Left ventricle myocardium superior (tissue), 1 donor: ENCODE data around the gene BBS9. TPM values are rescaled to one million over a fixed set of nuclear protein-coding genes. Genes with fewer than 3 reads are reported as not detected.
"Not testable (repeated sequence)": the region's sequence is repeated elsewhere in the genome, so short reads cannot be mapped to it uniquely, and the experiment has no call there.

Experiments used
- ATAC-seq: fragments of 200-7000 bp; cut with Tn5 transposase; one replicate; pipeline ENCODE4 v1.9.1; 2020; ENCODE audit warnings: mild to moderate bottlenecking, moderate library complexity
- DNase-seq: peaks from one replicate; pipeline ENCODE4 v3.0.0-alpha.2; 2020
- intact Hi-C: fragments of 100-400 bp; cut with micrococcal nuclease; formaldehyde crosslinking; loops from one replicate; pipeline ENCODE4 v1.11.0; 2022
- total RNA-seq: library from RNA; stranded (reverse); fragmentation: NEBNext Ultra II Directional; extraction: Animal tissue kit (Norgen Biotek cat#: 25700); gene quantifications from one replicate; pipeline ENCODE4 v1.2.1, GENCODE V29; 2021
- donor health status: DM: no; HTN: yes; CAD: no; lungs with severe emphysema.

The BBS9 gene
- total RNA-seq, 1 donor from 2014 or later, result 9.6 TPM

DNA sequence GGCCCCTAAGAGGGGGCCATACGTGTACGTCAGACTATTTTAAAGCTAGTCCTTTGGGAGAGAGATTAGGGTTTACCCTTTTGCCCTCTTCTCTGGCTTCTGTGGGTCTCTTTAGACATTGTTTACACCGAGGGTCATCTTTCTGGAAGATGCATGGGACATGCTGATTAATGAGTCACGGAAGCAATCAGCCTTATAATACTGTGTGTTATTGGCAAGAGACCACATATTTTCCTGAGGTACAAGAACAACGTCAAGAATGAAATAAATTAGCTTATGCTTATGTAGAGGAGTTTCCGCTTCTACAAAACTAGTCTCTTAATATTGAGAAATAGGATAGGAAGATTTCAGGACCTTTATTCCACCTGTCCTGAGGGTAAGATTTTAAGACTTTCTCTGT, 327.7 kb downstream of the BBS9 start:
- ATAC-seq, result no peak
- no peak for DNase-seq
- intact Hi-C loops, result loop anchor here (10.0 kb wide), 1 partner anchor 288 kb away; no protein-coding TSS in a partner anchor

DNA sequence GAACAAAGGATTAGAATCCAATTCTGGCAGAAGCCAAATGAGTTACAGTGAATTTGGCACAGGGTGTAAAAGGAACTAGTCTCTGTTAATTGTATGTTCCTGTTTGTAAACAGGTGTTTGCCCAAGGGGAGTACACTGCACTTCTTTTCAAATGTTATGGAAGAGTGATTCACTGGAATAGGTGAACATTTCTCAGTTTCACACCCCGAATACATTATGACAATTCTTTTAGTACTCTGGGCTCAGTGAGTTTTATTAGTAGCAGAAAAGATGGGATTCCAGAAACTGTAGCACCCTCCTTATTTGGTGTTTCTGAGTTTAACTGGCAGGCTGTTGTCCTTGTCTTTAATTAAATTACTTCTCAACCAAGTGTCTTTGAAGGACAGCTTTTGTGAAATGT, 329.2 kb downstream of the BBS9 start:
- DNase-seq (no peak), ATAC-seq (no peak)
- intact Hi-C loops, result loop anchor here (10.0 kb wide), 1 partner anchor 286 kb away; no protein-coding TSS in a partner anchor

DNA sequence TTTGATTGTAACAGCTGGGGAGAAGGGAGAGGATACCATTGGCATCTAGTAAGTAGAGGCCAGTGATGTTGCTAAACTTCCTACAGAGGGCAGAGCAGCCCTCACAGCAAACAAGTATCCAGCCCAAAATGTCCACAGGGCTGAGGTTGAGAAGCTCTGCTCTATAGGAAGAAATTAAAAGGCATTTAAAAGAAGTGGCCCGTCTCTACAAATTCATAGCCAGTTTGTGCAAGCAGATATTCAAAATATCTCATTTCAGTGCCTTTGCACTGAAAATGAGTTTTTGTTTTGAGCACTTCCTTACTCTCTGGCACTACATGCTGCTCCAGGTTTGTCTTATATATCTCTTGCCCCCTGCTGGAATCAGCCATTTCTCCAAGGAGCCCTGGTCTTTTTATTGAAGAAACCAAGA, 330.0 kb downstream of the BBS9 start:
- ATAC-seq (peak; percentile 83), DNase-seq (no peak)

DNA sequence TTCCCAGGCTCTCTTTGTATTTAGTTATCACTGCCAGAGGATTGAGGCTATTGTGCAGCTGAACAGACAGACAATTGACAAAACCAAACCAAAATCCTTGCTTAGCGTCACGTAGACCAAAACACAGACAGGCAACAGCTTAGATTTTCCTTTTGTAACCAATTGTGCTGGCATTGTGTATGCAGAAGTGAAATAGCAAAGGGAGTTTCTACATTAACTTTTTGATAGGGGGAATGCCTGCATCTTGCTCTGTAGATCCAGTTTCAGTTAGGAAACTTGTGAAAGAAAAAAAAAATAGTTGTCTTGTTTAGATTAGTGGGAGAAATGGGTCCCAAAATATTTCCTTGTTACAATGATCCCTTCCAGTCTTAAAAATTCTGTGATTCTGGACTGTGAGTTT, 333.8 kb downstream of the BBS9 start:
- ATAC-seq (no peak), DNase-seq (no peak)
- intact Hi-C loops, result no loop called here

More for the DNA sequence above, 330.0 kb downstream of the BBS9 start:
- intact Hi-C loops, result loop anchor here (10.0 kb wide), 1 partner anchor 285 kb away; no protein-coding TSS in a partner anchor

DNA sequence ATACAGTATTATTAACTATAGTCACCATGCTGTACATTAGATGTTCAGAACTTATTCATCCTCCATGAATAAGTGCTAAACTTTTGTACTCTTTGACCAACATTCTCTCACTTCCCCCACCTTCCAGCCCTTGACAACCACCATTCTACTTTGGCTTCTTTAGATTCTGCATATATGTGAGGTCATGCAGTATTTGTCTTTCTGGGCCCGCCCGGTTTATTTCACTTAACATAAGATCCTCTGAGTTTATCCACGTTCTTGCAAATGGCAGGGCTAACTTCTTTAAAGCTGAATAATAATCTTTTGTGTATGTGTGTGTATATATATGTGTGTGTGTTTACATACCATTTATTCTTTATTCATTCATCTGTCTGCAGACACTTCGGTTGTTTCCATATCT, 336.8 kb downstream of the BBS9 start:
- ATAC-seq, result no peak
- intact Hi-C loops, result no loop called here
- DNase-seq, result no peak

DNA sequence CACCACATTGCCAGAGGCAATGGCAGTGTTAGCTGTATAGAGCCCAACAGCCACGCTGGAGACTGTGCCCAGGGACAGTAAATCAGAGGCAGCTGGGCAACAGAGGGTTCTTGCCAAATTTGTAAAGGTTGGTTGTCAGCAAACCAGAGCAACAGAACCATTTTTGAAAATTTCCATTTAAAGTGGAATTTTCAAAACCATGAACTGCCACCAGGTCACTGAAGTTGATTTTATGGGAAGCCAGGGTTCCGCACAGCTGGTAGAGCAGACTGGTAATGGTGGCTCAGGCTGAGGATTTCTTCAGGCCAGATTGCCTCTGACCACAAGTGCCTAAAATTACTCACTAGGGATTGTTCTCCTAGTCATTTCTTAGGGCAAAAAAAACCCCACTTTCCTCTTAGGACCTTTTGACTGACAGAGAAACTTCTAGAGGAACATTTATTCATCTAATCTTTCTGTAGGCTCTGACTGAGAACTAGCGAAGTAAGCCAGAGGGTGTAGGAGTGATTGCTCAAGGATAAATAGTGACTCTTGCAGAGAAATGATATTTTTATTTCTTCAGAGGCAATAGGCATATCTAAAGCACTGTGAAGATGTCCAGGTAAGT, 342.4 kb downstream of the BBS9 start:
- intact Hi-C loops, result no loop called here
- no peak for ATAC-seq

DNA sequence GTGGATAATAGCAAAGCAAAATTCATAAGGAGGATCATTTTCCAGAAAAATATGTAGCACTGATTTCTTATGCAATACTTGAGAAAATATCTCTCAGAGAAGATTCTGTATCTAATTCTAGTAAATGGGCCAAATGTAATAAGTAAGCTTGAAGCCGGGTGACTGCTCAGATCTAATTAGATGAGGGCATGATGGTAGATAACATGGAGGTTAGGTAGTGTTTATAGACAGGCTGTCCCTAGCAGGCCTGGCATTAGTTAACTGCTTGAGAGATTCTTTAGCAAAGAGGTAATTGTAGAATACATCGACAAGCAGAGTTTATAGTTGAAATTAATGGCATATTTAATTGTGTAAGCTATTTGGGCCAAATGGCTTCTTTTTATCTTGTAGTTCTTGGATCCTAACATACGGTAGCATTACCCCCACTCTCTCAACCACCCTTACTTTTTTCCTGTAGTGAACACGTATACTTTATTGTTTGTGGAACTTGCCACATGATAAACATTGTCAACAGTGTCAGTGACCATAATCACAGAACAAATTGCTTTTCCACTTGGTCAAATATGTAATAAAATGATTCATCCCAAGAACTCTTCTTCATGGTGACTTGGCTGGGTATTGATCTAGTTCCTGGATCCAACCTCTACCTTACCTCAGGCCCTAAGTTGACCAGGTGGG, 343.1 kb downstream of the BBS9 start:
- DNase-seq, result no peak
- intact Hi-C loops, result no loop called here
- no peak for ATAC-seq

More for the DNA sequence above, 342.4 kb downstream of the BBS9 start:
- DNase-seq, result no peak

DNA sequence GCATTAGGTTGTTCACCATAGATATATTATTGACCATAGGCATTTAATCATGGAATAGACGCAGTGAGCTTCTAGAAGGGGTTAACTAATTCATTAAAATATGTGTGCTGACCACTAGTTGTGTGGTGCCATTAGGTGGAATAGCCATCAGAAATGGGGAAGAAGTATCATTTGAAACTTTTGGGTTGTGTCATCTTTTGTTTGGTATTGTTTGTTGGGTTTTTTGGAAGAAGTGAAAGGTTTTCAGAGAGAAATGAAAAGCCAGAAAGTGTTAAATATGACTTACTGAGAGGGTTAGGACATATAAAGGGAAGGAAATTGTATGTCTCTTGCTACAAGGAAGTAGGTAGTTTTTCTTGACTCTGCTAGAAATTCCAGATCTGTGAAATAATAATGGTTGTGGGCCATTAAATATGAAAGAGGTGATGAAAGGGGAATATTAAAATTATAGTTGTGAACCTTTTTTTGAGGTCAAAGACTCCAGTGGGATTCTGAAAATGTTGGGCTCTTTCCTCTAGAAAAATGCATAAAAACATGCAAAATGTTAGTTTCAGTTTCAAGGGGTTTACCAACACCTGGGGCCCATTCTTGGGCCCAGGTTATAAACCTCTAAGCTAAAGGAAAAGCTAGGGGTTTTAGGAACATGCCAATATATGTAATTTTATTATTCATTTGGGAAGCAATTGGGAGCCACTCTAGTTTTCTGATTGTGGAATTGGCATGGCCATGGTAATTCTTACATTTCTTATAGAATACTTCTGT, 348.5 kb downstream of the BBS9 start:
- intact Hi-C loops, result no loop called here
- ATAC-seq (no peak), DNase-seq (no peak)

DNA sequence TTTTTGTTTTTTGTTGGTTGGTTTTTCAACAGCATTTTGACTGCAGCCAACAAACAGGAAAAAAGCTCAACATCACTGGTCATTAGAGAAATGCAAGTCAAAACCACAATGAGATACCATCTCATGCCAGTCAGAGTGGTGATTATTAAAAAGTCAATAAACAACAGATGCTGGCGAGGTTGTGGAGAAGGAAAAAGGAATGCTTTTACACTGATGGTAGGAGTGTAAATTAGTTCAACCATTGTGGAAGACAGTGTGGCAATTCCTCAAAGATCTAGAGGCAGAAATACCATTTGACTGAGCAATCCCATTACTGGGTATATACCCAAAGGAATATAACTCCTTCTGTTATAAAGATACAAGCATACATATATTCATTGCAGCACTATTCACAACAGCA, 355.1 kb downstream of the BBS9 start:
- DNase-seq, intact Hi-C loops: not testable (repeated sequence)

DNA sequence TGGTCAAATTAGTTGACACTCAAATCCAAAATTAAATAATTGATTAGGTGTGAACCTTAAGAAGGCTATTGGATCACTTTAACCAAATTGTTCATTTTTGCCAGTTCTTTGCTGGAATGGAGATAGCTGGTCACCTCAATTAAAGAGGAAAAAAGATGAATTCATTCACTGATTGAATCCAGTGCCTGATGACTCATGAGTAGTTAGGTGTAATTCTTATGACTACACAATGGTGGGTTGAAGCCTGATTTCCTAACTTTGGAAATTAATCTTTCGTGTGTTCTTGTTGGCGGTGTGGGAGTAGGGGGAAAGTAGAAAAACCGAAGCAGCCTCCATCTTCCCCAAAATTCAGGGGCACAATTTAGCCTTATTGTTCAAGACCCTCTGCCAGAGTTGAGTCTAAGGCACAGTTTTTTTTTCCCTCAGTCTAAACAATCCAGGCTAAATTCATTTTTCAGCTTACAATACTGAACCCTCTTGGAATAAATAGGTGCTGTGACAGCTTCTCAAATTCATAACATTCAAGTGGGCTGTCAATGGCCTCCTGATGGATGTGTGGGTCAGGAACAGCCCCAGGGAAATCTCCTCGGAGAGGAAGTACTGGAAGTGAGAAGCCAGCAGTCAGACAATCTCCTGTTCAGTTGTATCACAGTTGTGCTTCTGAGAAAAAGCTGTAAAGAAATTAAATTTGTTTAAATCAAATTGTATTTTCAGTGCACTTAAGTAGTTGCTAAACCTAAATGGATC, 356.6 kb downstream of the BBS9 start:
- intact Hi-C loops, result no loop called here
- DNase-seq (no peak), ATAC-seq (no peak)

More for the DNA sequence above, 355.1 kb downstream of the BBS9 start:
- ATAC-seq, result not testable (repeated sequence)

DNA sequence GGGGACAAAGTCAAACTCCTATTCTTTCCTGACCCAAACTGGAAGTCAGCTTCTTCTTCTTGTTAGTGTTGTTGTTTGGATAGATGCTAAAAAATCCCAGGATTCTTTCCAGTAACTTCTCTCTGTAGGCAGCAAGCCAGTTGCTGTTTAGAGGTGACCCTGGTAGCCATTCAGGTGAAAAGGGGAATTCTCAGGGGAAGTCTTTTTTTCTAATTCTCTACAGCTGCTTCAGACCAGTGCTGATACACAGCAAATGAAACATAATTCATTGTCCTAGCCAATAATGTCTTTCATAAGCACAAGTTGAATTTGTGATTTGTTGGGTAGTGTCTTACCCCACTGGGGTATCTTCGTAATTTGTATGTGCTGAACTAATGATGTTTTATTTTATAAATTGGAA, 357.3 kb downstream of the BBS9 start:
- DNase-seq, result no peak
- no peak for ATAC-seq
- intact Hi-C loops, result no loop called here

DNA sequence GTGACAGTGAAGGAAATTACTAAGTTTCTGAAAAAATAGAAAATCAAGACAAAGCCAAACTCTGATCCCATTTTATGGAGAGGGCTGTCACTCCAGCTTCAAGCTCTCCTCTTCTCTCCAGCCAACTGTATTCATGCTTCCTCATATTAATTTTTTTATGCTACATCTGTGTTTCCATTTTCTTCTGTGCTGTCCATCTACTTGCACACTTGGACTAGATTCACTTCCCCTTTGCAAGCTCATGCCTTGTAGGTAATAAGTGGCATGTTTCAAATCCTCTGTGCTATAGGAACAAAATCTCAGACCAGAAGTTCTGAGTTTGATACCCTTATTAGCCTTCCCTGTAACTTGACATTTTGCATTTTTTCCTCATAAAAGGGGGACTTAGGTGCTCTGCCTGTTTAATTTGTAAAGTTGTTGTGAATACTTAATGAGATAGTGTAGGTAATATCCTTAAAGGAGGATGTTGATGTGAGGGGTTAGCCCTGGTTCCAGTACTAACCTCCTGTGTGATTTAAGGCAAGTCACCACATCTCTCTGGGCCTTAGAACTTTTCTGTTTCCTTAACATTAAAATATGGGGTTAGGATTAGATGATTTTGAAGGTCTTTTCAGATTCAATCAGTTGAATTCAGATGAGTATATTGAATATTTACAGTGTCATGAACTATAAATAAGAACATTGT, 358.8 kb downstream of the BBS9 start:
- DNase-seq (no peak), ATAC-seq (no peak)
- intact Hi-C loops, result no loop called here

DNA sequence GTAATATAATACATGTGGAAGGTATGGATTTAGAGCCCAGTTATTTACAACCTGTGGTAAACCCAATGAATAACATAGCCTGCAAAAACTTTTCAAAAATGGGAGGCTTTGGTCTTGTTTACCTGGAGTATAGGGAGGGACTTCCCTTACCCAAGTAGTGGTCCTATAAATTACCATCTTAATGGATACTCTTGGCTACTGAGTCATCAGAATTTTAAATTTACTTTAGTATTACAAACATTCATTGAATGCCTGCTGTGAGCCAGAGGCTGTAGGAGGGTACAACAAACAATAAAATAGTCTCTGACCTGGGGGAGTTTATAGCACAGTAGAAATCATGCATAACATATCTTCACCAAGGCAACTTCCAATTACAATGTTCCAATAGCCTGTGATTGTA, 365.1 kb downstream of the BBS9 start:
- DNase-seq (no peak), ATAC-seq (no peak)
- intact Hi-C loops, result no loop called here

DNA sequence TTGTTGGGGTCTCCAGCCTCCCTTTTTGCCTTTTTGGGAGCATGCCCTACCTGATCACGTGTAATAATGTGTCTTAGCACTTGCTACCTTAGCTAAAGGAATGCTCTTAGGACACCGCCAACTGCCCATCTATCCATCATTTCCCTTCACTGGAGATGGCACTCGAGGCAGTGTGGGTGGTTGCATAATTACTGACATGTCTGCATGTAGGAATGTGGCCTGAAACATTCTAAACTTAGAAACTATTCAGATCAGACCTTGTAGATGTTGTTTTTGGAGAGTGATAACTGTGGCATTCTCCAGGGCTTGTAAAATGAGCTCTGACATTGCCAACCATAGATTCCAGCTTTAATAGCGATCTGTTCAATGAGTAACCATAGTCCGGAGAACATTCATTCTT, 365.8 kb downstream of the BBS9 start:
- intact Hi-C loops, result no loop called here
- DNase-seq (no peak), ATAC-seq (peak; percentile 26)

DNA sequence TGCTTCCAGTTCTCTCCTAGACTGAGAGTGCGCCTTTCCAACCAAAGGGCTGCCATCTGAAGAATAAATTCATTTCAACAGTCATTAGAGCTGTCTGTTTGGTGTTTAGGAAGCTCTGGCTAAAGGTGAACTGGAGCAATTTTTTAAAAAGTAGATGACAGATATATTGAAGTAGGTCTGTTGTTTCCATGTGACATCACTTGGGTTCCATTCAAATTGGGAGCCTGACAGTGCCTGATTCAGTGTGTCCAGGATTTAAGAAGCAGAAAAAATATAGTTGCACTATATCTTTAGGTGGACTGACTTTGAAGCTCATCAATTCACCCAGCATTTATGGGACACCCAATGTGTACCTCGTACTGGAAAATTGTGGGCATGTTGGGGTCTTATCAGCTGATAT, 367.7 kb downstream of the BBS9 start:
- ATAC-seq (no peak), DNase-seq (no peak)
- intact Hi-C loops, result no loop called here

DNA sequence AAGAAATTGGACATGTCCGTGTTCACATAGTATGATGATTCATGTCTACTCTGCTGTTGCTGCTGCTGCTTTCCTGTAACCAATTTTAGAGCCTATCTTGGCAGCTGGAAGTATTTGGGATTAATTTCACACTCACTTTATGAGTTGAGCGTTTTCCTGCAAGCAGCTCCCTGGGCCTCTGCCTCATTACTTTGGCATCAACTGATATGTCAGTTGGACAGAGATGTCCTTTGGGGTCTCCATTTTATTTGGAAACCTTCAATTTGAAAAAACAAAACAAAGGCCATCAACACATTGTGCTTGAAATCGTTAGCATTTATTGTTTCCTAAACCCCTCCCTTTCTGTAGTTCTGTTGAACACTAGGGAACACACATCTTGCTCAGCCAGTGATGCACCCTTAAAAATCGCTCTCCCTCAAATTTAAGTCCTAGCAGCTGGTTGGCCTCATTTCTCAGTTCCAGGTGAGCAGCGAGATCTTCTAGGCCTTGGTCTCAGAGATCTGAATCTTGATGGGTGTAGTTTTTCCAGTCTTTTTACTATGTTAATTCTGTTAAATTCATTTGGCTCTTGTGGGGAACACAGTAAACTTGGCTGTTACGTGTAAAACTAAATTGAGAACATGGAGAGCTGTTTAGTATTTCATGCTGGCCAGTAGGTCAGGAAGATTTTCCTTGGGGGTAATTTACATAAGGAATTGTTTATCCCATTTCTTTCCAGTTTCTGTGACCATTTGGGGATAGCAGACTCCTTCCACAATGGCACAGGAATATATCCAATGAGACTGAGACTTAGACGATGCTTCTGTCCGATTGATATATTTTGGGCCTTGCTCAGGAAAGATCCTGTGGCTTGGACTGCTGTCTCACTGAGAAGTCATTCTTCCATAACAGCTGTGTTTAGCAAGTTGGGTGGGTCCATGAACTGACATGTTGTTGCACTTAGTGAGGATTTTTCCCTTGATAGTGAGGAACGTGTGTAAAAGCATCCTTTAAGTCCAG, 371.6 kb downstream of the BBS9 start:
- ATAC-seq (peak; percentile 66), DNase-seq (no peak)
- intact Hi-C loops, result no loop called here

DNA sequence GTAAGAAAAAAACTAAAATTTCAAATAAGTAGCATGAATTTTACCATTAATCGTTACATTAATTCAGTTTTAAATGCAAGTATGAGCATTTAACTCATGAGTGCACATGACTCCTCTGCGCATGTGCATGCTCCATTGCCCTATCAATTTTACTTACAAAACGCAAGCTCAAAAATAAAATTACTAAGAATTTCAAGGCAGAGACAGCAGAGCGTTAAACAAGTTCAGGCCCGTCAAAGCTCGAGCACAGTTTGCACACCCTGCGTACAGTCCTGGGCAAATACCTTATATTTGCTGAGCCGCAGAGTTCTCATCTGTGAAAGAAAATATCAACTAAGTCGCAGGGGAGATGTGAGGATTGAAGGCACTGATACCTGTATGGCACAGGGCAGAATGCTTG, 373.6 kb downstream of the BBS9 start:
- DNase-seq (no peak), ATAC-seq (no peak)
- intact Hi-C loops, result no loop called here

DNA sequence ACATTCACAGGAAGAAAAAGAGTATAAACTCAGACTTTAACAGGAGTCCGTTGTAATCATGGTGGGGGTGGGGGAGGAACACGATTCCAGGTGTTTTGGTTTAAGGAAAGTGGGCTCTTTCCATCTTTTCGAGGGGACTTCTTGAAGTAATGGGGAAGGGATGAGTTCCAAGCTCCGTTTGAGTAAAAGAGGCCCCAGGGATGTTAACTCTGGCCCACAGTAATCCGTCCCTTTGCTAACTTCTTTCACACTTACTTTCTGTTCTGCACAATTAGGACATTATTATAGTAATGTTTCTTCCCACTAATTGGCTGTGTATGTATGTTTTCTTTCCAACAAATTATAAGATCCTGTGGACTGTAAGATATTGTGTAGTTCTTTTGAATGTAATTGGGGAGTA, 374.4 kb downstream of the BBS9 start:
- ATAC-seq (no peak), DNase-seq (no peak)
- intact Hi-C loops, result no loop called here
